OCI-LY7 (cell line): ENCODE results near the gene KCNB1. TPM values are rescaled to one million over a fixed set of nuclear protein-coding genes. Genes with fewer than 3 reads are reported as not detected.
A peak's percentile ranks its signal among the peaks of the same experiment; 100 is the strongest.

Experiments
- BruUV-seq: library from RNA; stranded (reverse); fragments of 400-500 nt; replicated peaks from 2 replicates; lab custom pipeline; 2021; lab: Mats Ljungman, UMichigan
- CTCF ChIA-PET: fragments of 300-600 bp; sonication (Branson Sonifier 250); formaldehyde crosslinking; loops from one replicate; lab custom pipeline; 2022; ENCODE audit warnings: antibody characterized with exemption; ENCODE audit not compliant: unreplicated experiment; lab: Charles Lee
- POLR2A ChIA-PET: fragments of 300-600 bp; sonication (Branson Sonifier 250); formaldehyde crosslinking; loops from one replicate; lab custom pipeline; 2022; ENCODE audit warnings: antibody characterized with exemption; lab: Charles Lee
- DNase-seq: peaks from one replicate; pipeline ENCODE4 v3.0.0-alpha.2; 2015; ENCODE audit warnings: low spot score
- H2AFZ ChIP-seq: fragments of 200-600 bp; sonication (generic), shearing (Covaris generic); 2 replicates; pipeline ENCODE4 v1.6.1; 2014; ENCODE audit warnings: mild to moderate bottlenecking, antibody characterized with exemption, low read length, moderate library complexity
- H3K27ac ChIP-seq: fragments of 200-600 bp; sonication (generic); 2 replicates; pipeline ENCODE4 v1.5.1; 2014; ENCODE audit warnings: mixed run types, low read depth, mild to moderate bottlenecking, moderate library complexity, low read length, inconsistent platforms; ENCODE audit not compliant: poor library complexity, severe bottlenecking
- H3K36me3 ChIP-seq: fragments of 200-600 bp; sonication (generic); 2 replicates; pipeline ENCODE4 v1.6.1; 2014; ENCODE audit warnings: mild to moderate bottlenecking, antibody characterized with exemption, low read length, moderate library complexity, mixed read lengths; ENCODE audit not compliant: insufficient read depth
- H3K4me1 ChIP-seq: fragments of 200-600 bp; sonication (generic); 2 replicates; pipeline ENCODE4 v1.5.1; 2014; ENCODE audit warnings: mild to moderate bottlenecking, low read length; ENCODE audit not compliant: insufficient read depth, poor library complexity, severe bottlenecking
- H3K4me2 ChIP-seq: fragments of 200-600 bp; sonication (generic); 2 replicates; pipeline ENCODE4 v1.6.1; 2014; ENCODE audit warnings: mild to moderate bottlenecking, low read length
- H3K4me3 ChIP-seq: fragments of 200-600 bp; sonication (generic); 2 replicates; pipeline ENCODE4 v1.5.1; 2014; ENCODE audit warnings: mild to moderate bottlenecking, low read depth, low read length; ENCODE audit not compliant: poor library complexity, severe bottlenecking
- H3K79me2 ChIP-seq: fragments of 200-600 bp; sonication (generic); 2 replicates; pipeline ENCODE4 v1.6.1; 2016; ENCODE audit warnings: low read depth, mild to moderate bottlenecking, low read length, moderate library complexity, mixed read lengths; ENCODE audit not compliant: insufficient read depth
- H3K9me2 ChIP-seq: fragments of 200-600 bp; sonication (generic); 2 replicates; pipeline ENCODE4 v1.6.1; 2016; ENCODE audit warnings: mild to moderate bottlenecking, low read length, mixed read lengths; ENCODE audit not compliant: insufficient read depth
- H3K9me3 ChIP-seq: fragments of 200-600 bp; sonication (generic); 2 replicates; pipeline ENCODE4 v1.6.1; 2014; ENCODE audit warnings: mild to moderate bottlenecking, mixed run types, low read length, mixed read lengths
- H4K20me1 ChIP-seq: fragments of 200-600 bp; sonication (generic); 2 replicates; pipeline ENCODE4 v1.6.1; 2014; ENCODE audit warnings: mild to moderate bottlenecking, antibody characterized with exemption, low read length, moderate library complexity, mixed read lengths; ENCODE audit not compliant: insufficient read depth
- CTCF ChIP-seq: fragments of 200-600 bp; sonication (generic); conservative IDR thresholded peaks from 2 replicates; pipeline ENCODE4 v1.5.1; 2014; ENCODE audit warnings: mild to moderate bottlenecking, antibody characterized with exemption, low read length, moderate library complexity, mixed read lengths
- EZH2phosphoT487 ChIP-seq: fragments of 200-600 bp; sonication (generic); IDR thresholded peaks from 2 replicates; pipeline ENCODE4 v1.6.1; 2018; ENCODE audit warnings: low read depth, borderline replicate concordance, mild to moderate bottlenecking, mixed run types, antibody characterized with exemption, low read length, moderate library complexity, mixed read lengths
- intact Hi-C: fragments of 100-400 bp; cut with micrococcal nuclease; formaldehyde crosslinking; loops from one replicate; pipeline ENCODE4 v1.10.0; 2022; ENCODE audit not compliant: unreplicated experiment
- total RNA-seq, 2 experiments: library from RNA; depleted of rRNA in 1 of 2; stranded (reverse); fragments of >200 nt in 1 of 2; shearing (Covaris generic) in 1 of 2; gene quantifications; 2 replicates each; pipeline ENCODE4 v1.2.3, GENCODE V29; 2014 to 2022

Gene KCNB1
- total RNA-seq, 2 experiments from 2014 or later: not detected

- intact Hi-C loops: loop anchor here (5.0 kb wide), 1 partner anchor 148 kb away; no protein-coding TSS in a partner anchor
- Histone ChIP-seq H3K9me3 (no peaks in the 10 kb centered on the region), H3K36me3 (no peaks in the 10 kb centered on the region), H3K27ac (no peak overlapping the region), H3K79me2 (no peaks in the 10 kb centered on the region), H3K4me1 (no peaks in the 10 kb centered on the region), H3K9me2 (no peaks in the 10 kb centered on the region), H3K4me2 (no peak overlapping the region), H2AFZ (no peak overlapping the region), H4K20me1 (no peaks in the 10 kb centered on the region), H3K4me3 (no peak overlapping the region)
- ChIA-PET CTCF (interaction anchor here (0.8 kb wide), 1 partner anchor 12 kb away, joined by 3 read pairs; no protein-coding TSS in a partner anchor), POLR2A (no interaction called here)
- peak; percentile 72 for DNase-seq
- peak; percentile 93 for TF ChIP-seq CTCF
- no peak for TF ChIP-seq EZH2phosphoT487
- BruUV-seq: no TSS peak
Observed at GRCh38 chr20:49384437-49385434, 97.7 kb downstream of the KCNB1 start.

GRCh38 chr20:49381558-49382493 is 100.6 kb downstream of the KCNB1 start:
- H3K4me3 ChIP-seq: no peak overlapping the region
- no peaks in the 10 kb centered on the region for H3K9me3 ChIP-seq
- H3K79me2 ChIP-seq: no peaks in the 10 kb centered on the region
- DNase-seq: no peak
- H3K4me2 ChIP-seq: no peak overlapping the region
- ChIA-PET CTCF (no interaction called here), POLR2A (no interaction called here)
- H2AFZ ChIP-seq: no peak overlapping the region
- H4K20me1 ChIP-seq: no peaks in the 10 kb centered on the region
- no TSS peak for BruUV-seq
- no peaks in the 10 kb centered on the region for H3K4me1 ChIP-seq
- no peak overlapping the region for H3K27ac ChIP-seq
- TF ChIP-seq CTCF (no peak), EZH2phosphoT487 (no peak)
- intact Hi-C loops: no loop called here
- H3K36me3 ChIP-seq: no peaks in the 10 kb centered on the region
- no peaks in the 10 kb centered on the region for H3K9me2 ChIP-seq
